IMR-90 (cell line): ENCODE results near the gene BSCL2.

Experiments
- CTCF ChIP-seq: conservative IDR thresholded peaks from 2 replicates; pipeline ENCODE4 v1.5.1; 2012; ENCODE audit warnings: mild to moderate bottlenecking, low read depth, low read length, improper control_type of control experiment
- ELK1 ChIP-seq: fragments of 150-350 bp; IDR thresholded peaks from 2 replicates; pipeline ENCODE4 v1.6.1; 2016; ENCODE audit warnings: low read depth, mild to moderate bottlenecking, low read length, moderate library complexity, borderline replicate concordance
- NFE2L2 ChIP-seq: fragments of 150-350 bp; IDR thresholded peaks from 2 replicates; pipeline ENCODE4 v1.6.1; 2016; ENCODE audit warnings: low read depth, mild to moderate bottlenecking, low read length
- POLR2A ChIP-seq: IDR thresholded peaks from 2 replicates; pipeline ENCODE4 v1.6.1; 2012; ENCODE audit warnings: mild to moderate bottlenecking, low read depth, low read length
- TF ChIP-seq, protein P1 (sequence below): fragments of 150-350 bp; IDR thresholded peaks from 2 replicates; pipeline ENCODE4 v1.6.1; 2017; ENCODE audit warnings: mild to moderate bottlenecking, antibody characterized with exemption, low read length, low read depth

DNA sequence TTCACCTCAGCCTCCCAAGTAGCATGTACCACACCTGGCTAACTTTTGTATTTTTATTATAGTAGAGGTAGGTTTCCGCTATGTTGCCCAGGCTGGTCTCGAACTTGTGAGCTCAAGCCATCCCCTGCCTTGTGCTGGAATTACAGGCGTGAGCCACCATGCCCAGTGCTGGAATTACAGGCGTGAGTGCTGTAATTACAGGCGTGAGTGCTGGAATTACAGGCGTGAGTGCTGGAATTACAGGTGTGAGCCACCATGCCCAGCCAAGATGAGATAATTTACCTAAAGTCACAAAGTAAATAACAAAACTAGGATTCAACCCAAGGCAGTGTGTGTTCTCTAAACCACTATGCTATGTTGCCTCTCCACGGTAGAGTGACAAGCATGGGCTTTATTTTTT is 24.7 kb downstream of the BSCL2 start:
- TF ChIP-seq CTCF (no peak), POLR2A (no peak), ELK1 (no peak), NFE2L2 (no peak)
- TF ChIP-seq, protein P1, sequence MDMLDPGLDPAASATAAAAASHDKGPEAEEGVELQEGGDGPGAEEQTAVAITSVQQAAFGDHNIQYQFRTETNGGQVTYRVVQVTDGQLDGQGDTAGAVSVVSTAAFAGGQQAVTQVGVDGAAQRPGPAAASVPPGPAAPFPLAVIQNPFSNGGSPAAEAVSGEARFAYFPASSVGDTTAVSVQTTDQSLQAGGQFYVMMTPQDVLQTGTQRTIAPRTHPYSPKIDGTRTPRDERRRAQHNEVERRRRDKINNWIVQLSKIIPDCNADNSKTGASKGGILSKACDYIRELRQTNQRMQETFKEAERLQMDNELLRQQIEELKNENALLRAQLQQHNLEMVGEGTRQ: no peak
